H9 (cell line): Measurements from ENCODE around the gene EXOC3L1. TPM values are rescaled to one million over a fixed set of nuclear protein-coding genes. Genes with fewer than 3 reads are reported as not detected.

Source experiments
- DNase-seq: peaks from one replicate; pipeline ENCODE4 v3.0.0-alpha.2; 2017
- H2AFZ ChIP-seq: one replicate; pipeline ENCODE4 v1.6.1; 2013; ENCODE audit warnings: mild to moderate bottlenecking, low read length, control low read depth, moderate library complexity
- H2AK5ac ChIP-seq: 2 replicates; pipeline ENCODE4 v1.6.1; 2013; ENCODE audit warnings: low read length, control low read depth, mixed read lengths; ENCODE audit not compliant: insufficient read length
- H2BK120ac ChIP-seq: one replicate; pipeline ENCODE4 v1.6.1; 2013; ENCODE audit warnings: low read depth, mild to moderate bottlenecking, low read length, control low read depth, inconsistent platforms; ENCODE audit not compliant: poor library complexity, severe bottlenecking
- H2BK12ac ChIP-seq: 2 replicates; pipeline ENCODE4 v1.6.1; 2013; ENCODE audit warnings: low read length, control low read depth, mixed read lengths, low read depth; ENCODE audit not compliant: insufficient read length
- H2BK15ac ChIP-seq: 2 replicates; pipeline ENCODE4 v1.6.1; 2013; ENCODE audit warnings: low read depth, low read length, control low read depth
- H2BK20ac ChIP-seq: one replicate; pipeline ENCODE4 v1.6.1; 2013; ENCODE audit warnings: low read depth, mild to moderate bottlenecking, low read length, control low read depth, inconsistent platforms; ENCODE audit not compliant: poor library complexity, severe bottlenecking
- H2BK5ac ChIP-seq: 2 replicates; pipeline ENCODE4 v1.6.1; 2013; ENCODE audit warnings: low read length, control low read depth, mixed read lengths; ENCODE audit not compliant: insufficient read length
- H3K14ac ChIP-seq: 2 replicates; pipeline ENCODE4 v1.6.1; 2013; ENCODE audit warnings: low read length, control low read depth; ENCODE audit not compliant: insufficient read depth
- H3K18ac ChIP-seq: 2 replicates; pipeline ENCODE4 v1.6.1; 2013; ENCODE audit warnings: low read depth, mild to moderate bottlenecking, mixed read lengths, low read length, control low read depth; ENCODE audit not compliant: insufficient read length
- H3K23ac ChIP-seq: 2 replicates; pipeline ENCODE4 v1.6.1; 2013; ENCODE audit warnings: low read length, control low read depth, mixed read lengths, low read depth; ENCODE audit not compliant: insufficient read length
- H3K23me2 ChIP-seq: 2 replicates; pipeline ENCODE4 v1.6.1; 2013; ENCODE audit warnings: low read depth, mild to moderate bottlenecking, mixed read lengths, low read length, control low read depth; ENCODE audit not compliant: insufficient read length, poor library complexity, severe bottlenecking
- H3K27ac ChIP-seq: 2 replicates; pipeline ENCODE4 v1.5.1; 2013; ENCODE audit warnings: low read length, control low read depth, mixed read lengths, low read depth; ENCODE audit not compliant: insufficient read length
- H3K27me3 ChIP-seq: 2 replicates; pipeline ENCODE4 v1.6.1; 2013; ENCODE audit warnings: low read length, control low read depth, inconsistent platforms; ENCODE audit not compliant: insufficient read depth
- H3K4ac ChIP-seq: 2 replicates; pipeline ENCODE4 v1.6.1; 2013; ENCODE audit warnings: low read depth, mild to moderate bottlenecking, control low read depth, inconsistent platforms, low read length, moderate library complexity
- H3K4me1 ChIP-seq: 2 replicates; pipeline ENCODE4 v1.6.1; 2013; ENCODE audit warnings: low read length, control low read depth, inconsistent platforms; ENCODE audit not compliant: insufficient read depth
- H3K4me2 ChIP-seq: 2 replicates; pipeline ENCODE4 v1.6.1; 2013; ENCODE audit warnings: low read length, control low read depth, mixed read lengths; ENCODE audit not compliant: insufficient read length, insufficient read depth
- H3K56ac ChIP-seq: 2 replicates; pipeline ENCODE4 v1.6.1; 2013; ENCODE audit warnings: low read depth, mild to moderate bottlenecking, mixed read lengths, low read length, control low read depth; ENCODE audit not compliant: insufficient read length
- H3K79me1 ChIP-seq: 2 replicates; pipeline ENCODE4 v1.6.1; 2013; ENCODE audit warnings: low read depth, mild to moderate bottlenecking, moderate library complexity, low read length, control low read depth, inconsistent platforms; ENCODE audit not compliant: insufficient read depth, poor library complexity, severe bottlenecking
- H3K79me2 ChIP-seq: 2 replicates; pipeline ENCODE4 v1.6.1; 2013; ENCODE audit warnings: low read length, control low read depth, inconsistent platforms; ENCODE audit not compliant: insufficient read depth
- H3K9ac ChIP-seq: 2 replicates; pipeline ENCODE4 v1.6.1; 2013; ENCODE audit warnings: low read length, control low read depth, mixed read lengths; ENCODE audit not compliant: insufficient read length; ENCODE audit errors: extremely low read depth
- H3K9me3 ChIP-seq: one replicate; pipeline ENCODE4 v1.6.1; 2013; ENCODE audit warnings: low read depth, low read length, inconsistent platforms; ENCODE audit not compliant: control insufficient read depth
- H3T11ph ChIP-seq: one replicate; pipeline ENCODE4 v1.6.1; 2013; ENCODE audit warnings: mild to moderate bottlenecking, low read length, control low read depth, inconsistent platforms
- H4K20me1 ChIP-seq: one replicate; pipeline ENCODE4 v1.6.1; 2013; ENCODE audit not compliant: control insufficient read depth, insufficient read length, insufficient read depth
- H4K5ac ChIP-seq: 2 replicates; pipeline ENCODE4 v1.6.1; 2013; ENCODE audit warnings: low read depth, mild to moderate bottlenecking, mixed read lengths, low read length, control low read depth; ENCODE audit not compliant: insufficient read length
- H4K8ac ChIP-seq: replicated peaks from 2 replicates; pipeline ENCODE4 v1.6.1; 2013; ENCODE audit warnings: low read length, control low read depth, mixed read lengths, low read depth; ENCODE audit not compliant: insufficient read length
- H4K91ac ChIP-seq: 2 replicates; pipeline ENCODE4 v1.6.1; 2013; ENCODE audit warnings: low read depth, mild to moderate bottlenecking, moderate library complexity, mixed read lengths, low read length, control low read depth; ENCODE audit not compliant: insufficient read length
- H3K27ac Mint-ChIP-seq, 3 experiments: 2 replicates in 2 of 3; 3 replicates in 1 of 3; pipeline ENCODE4 v1.8.0; 2020 to 2021; ENCODE audit warnings: mixed read lengths in 3 of 3, mild to moderate bottlenecking in 1 of 3, moderate library complexity in 1 of 3
- H3K27me3 Mint-ChIP-seq: 2 replicates; pipeline ENCODE4 v1.8.0; 2021; ENCODE audit warnings: low read depth, mild to moderate bottlenecking, moderate library complexity, mixed read lengths
- H3K36me3 Mint-ChIP-seq, 3 experiments: 2 replicates in 2 of 3; 3 replicates in 1 of 3; pipeline ENCODE4 v1.8.0; 2020 to 2021; ENCODE audit warnings: low read depth in 3 of 3, mixed read lengths in 3 of 3; ENCODE audit not compliant: insufficient read depth in 1 of 3
- H3K4me1 Mint-ChIP-seq, 2 experiments: 2 replicates each; pipeline ENCODE4 v1.8.0; 2020; ENCODE audit warnings: mixed read lengths in 2 of 2
- H3K4me3 Mint-ChIP-seq, 2 experiments: 2 replicates in 1 of 2; 3 replicates in 1 of 2; pipeline ENCODE4 v1.8.0; 2020 to 2021; ENCODE audit warnings: mild to moderate bottlenecking in 2 of 2, mixed read lengths in 2 of 2, moderate library complexity in 1 of 2
- H3K9me3 Mint-ChIP-seq, 2 experiments: 2 replicates in 1 of 2; 3 replicates in 1 of 2; pipeline ENCODE4 v1.8.0; 2020; ENCODE audit warnings: mild to moderate bottlenecking in 2 of 2, mixed read lengths in 2 of 2, moderate library complexity in 1 of 2
- CTCF ChIP-seq: fragments of 200-600 bp; sonication (generic); conservative IDR thresholded peaks from 3 replicates; pipeline ENCODE4 v1.8.0; 2021; ENCODE audit warnings: antibody characterized with exemption, mild to moderate bottlenecking
- whole genome bisulfite sequencing: extraction: QIAGEN DNeasy Blood & Tissue Kit; methylation state at CpG from one replicate; pipeline ENCODE4 v1.1.7; 2013; ENCODE audit warnings: missing lambda C conversion rate, low lambda C conversion rate, mixed read lengths; ENCODE audit not compliant: insufficient read length; ENCODE audit errors: extremely low coverage; 5-methylcytosine and 5-hydroxymethylcytosine counted together
- total RNA-seq: library from RNA; stranded (reverse); gene quantifications from 2 replicates; pipeline ENCODE4 v1.2.1, GENCODE V29; 2021

Gene EXOC3L1
- total RNA-seq, 1 experiment from 2014 or later: 3.3 TPM

- Mint-ChIP-seq H3K4me3 (peak overlapping the region; percentile 65 to 80), H3K27ac (no peak overlapping the region), H3K36me3 (peaks cover 10 to 38% (median 36%) of the 10 kb centered on the region in 3 experiments), H3K27me3 (peaks cover 43% of the 10 kb centered on the region), H3K9me3 (peaks cover 0 to 5% of the 10 kb centered on the region in 2 experiments; a peak in 3 of 5 replicates), H3K4me1 (peaks cover 10 to 15% of the 10 kb centered on the region in 2 experiments)
- Histone ChIP-seq H4K20me1 (no peaks in the 10 kb centered on the region), H2AFZ (no peak overlapping the region), H3K4ac (no peak overlapping the region), H3K27me3 (peaks cover 27% of the 10 kb centered on the region), H2BK120ac (no peak overlapping the region), H2BK15ac (no peak overlapping the region), H3K9ac (no peak overlapping the region), H4K8ac (no peak overlapping the region), H4K5ac (no peak overlapping the region), H3K27ac (no peak overlapping the region), H3K4me2 (peak overlapping the region; percentile 65), H3K23ac (no peak overlapping the region), H3K56ac (no peak overlapping the region), H3K23me2 (peaks cover 15% of the 10 kb centered on the region), H2BK20ac (no peak overlapping the region), H3K18ac (peak overlapping the region; percentile 46), H2BK12ac (no peak overlapping the region), H3K79me2 (no peaks in the 10 kb centered on the region), H2BK5ac (no peak overlapping the region), H3K14ac (no peak overlapping the region; the same call in 1 of the 2 replicates), H3T11ph (no peak overlapping the region), H3K4me1 (no peaks in the 10 kb centered on the region), H3K79me1 (no peaks in the 10 kb centered on the region), H4K91ac (no peak overlapping the region), H3K9me3 (no peaks in the 10 kb centered on the region), H2AK5ac (no peak overlapping the region)
- TF ChIP-seq CTCF: peak; percentile 80; the same call in 2 of the 3 replicates
- DNase-seq: peak; percentile 84
- no CpG with 5 or more reads among the region's 94 CpGs for WGBS
Observed at GRCh38 chr16:67150047-67150832, 39.7 kb downstream of the EXOC3L1 start.
